Omental fat pad (tissue), 4 donors: ENCODE measurements around the gene TMPRSS3. TPM values are rescaled to one million over a fixed set of nuclear protein-coding genes. Genes with fewer than 3 reads are reported as not detected.

Source experiments
- ATAC-seq: fragments of 150-250 bp; one replicate; pipeline ENCODE4 v1.9.1; 2016; ENCODE audit warnings: mild to moderate bottlenecking, moderate library complexity; ENCODE audit not compliant: low FRiP score
- DNase-seq: peaks from one replicate; pipeline ENCODE4 v3.0.0-alpha.2; 2019; ENCODE audit warnings: low spot score
- total RNA-seq, 4 donors: library from RNA; depleted of rRNA; stranded (reverse); fragments of >200 nt; gene quantifications; one replicate each; pipeline ENCODE4 v1.1.0, GENCODE V29; 2016
- TF ChIP-seq, protein P1 (sequence below), 3 donors: fragments of 450-650 bp; IDR thresholded peaks; one replicate each; pipeline ENCODE4 v1.5.1; 2016 to 2017; ENCODE audit warnings: antibody characterized with exemption in 3 of 3, mild to moderate bottlenecking in 3 of 3, moderate library complexity in 2 of 3

TMPRSS3 gene
- total RNA-seq, 4 donors from 2014 or later = 0.32 to 8.7 (median 5.9) TPM

DNA sequence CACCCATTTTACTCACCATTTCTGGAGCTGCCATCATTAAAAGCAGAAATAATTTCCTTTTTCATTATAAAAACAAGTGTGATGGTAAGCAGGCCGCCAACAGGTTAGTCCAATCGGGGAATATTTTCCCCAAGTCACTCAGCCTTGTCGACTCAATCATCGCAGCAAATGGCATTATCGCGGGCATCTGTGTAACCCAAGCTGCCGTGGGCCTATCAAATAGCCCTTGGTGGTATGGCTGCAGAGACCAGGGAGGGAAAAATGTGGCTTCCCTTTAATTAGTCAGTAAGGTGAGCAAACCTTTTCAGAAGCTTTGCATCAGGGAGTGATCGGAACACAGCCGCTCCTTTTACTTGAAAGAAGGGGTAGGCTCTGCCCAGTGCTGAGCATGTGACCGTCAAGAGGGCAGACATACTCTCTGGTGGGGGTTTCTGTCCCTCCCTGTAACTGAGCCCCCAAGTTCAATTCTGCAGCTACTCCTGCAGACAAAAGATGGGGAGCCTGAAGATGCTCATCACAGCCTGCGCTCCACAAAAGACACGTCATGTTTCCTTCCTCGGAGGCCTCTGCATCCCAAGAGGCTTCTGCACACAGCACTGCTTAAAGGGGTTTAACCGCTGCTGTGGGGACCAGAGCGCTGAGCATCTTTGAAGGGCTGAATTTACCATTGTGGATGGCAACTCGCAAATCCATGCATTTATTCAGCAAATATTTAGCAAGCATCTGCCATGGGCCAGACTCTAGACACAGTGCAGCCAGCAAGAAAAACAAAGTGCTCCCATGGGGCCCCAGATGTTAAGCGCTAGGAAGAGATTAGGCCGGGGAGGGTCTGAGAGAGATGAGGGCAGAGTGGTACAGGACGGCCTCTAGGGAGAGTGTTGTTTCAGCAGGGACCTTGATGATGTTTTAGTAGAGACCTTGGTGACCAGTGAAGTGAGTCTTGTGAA lies 1.2 kb upstream of the TMPRSS3 start:
- TF ChIP-seq, protein P1, sequence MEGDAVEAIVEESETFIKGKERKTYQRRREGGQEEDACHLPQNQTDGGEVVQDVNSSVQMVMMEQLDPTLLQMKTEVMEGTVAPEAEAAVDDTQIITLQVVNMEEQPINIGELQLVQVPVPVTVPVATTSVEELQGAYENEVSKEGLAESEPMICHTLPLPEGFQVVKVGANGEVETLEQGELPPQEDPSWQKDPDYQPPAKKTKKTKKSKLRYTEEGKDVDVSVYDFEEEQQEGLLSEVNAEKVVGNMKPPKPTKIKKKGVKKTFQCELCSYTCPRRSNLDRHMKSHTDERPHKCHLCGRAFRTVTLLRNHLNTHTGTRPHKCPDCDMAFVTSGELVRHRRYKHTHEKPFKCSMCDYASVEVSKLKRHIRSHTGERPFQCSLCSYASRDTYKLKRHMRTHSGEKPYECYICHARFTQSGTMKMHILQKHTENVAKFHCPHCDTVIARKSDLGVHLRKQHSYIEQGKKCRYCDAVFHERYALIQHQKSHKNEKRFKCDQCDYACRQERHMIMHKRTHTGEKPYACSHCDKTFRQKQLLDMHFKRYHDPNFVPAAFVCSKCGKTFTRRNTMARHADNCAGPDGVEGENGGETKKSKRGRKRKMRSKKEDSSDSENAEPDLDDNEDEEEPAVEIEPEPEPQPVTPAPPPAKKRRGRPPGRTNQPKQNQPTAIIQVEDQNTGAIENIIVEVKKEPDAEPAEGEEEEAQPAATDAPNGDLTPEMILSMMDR (IDR thresholded peaks at IDR 0.05) = no peak
- DNase-seq (no peak), ATAC-seq (no peak)

DNA sequence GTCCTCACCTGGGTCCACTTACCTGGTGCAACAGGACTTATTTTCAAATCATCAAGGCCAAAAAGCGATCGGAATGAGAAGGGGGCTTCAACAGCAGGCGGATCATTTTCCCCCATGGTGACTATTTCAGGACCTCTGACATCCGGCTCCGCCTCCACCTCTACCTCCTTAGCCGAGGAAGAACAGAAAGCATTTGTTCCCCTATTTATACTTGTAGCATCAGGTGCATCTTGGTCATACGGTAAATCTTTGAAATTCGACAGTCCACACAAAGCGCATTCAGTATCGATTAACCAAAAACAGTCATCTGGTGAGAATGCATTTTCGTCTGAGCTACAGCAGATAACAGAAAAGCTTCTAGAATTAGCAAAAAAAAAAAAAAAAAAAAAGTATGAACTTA lies 550 bp downstream of the TMPRSS3 start:
- ATAC-seq = no peak
- DNase-seq = no peak
- TF ChIP-seq, protein P1 (IDR thresholded peaks at IDR 0.05) = no peak

DNA sequence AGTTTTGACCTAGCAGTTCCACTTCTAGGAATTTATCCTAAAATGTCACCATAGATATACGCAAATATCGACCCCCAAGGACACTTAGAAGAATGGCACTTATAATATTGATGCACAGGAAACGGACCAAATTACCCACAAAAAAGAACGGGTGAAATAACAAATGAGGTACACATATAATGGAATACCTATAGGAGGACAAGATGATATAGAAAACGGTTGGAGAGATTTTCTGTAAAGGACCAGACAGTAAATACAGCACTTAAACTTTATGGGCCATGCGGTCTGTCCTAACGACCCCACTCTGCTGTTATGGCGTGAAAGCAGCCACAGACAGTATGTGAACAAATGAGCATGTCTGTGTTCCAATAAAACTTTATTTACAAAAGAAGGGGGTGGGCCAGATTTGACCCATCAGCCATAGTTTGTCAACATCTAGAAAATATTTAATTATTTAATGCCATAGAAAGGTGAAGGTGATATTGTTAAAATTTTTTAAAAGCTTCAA lies 2.4 kb downstream of the TMPRSS3 start:
- TF ChIP-seq, protein P1 (IDR thresholded peaks at IDR 0.05) = no peak
- ATAC-seq (no peak), DNase-seq (no peak)

DNA sequence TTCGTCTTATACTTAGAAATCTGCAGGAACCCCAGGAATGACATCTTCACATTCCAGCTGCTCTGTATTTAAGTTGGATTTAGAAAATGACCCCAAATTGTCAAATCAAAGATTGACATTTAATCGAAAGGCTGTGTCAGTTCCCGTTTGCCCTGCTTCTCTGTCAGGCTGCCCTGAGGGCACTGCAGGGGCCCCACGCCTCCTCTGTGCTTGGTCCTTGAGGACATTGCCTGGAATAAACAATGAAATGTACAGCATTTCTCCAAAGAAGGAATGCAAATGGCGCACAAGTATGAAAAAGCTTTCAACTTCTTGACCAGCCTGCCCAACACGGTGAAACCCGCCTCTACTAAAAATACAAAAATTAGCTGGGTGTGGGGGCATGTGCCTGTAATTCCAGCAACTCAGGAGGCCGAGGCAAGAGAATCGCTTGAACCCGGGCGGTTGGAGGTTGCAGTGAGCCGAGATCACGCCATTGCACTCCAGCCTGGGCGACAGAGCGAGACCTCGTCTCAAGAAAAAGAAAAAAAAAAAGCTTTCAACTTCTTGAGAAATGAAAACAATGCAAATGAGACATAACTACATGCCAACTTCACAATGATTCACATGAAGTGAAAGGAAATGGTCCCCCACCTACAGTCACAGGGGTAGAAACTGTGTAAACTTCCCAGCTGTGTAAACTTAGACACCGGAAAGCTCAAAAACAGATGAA lies 3.0 kb downstream of the TMPRSS3 start:
- TF ChIP-seq, protein P1 (IDR thresholded peaks at IDR 0.05) = no peak
- no peak for ATAC-seq
- DNase-seq = no peak

DNA sequence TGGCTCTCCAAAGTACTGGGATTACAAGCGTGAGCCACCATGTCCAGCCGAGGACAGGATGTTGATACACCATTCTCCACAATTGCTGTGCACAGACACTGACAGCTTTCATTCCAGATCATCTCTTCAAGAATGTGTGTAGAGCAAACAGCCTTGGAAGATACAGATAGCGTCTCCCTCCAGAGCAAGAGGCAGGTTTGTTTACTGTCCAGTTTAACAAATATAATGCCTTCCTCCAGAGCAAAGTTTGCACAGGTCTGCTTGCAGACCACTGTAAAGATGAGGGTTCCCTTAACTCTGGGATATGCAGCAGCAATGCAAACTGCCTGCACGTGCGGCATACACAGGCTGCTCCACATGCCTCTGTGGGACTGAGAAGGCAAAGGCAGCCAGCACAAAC lies 4.6 kb downstream of the TMPRSS3 start:
- TF ChIP-seq, protein P1 (IDR thresholded peaks at IDR 0.05) = no peak
- ATAC-seq (no peak), DNase-seq (no peak)

DNA sequence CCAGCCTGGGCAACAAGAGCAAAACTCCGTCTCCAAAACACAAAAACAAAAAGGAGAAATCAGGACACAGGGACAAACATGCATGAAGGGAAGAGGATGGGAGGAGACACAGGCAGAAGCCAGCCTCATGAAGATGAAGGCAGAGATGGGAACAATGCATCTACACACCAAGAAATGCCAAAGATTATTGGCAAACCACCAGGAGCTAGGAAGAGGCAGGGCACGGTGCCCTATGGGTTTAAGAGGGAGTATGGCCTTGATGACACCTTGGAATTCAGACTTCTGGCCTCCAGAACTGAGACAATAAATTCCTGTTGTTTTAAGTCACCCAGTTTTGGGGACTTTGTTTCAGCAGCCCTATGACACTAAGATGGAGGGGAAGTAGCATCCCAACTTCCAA lies 5.2 kb downstream of the TMPRSS3 start:
- ATAC-seq = no peak
- no peak for DNase-seq
- TF ChIP-seq, protein P1 (IDR thresholded peaks at IDR 0.05) = no peak
